Measurements from ENCODE around the gene EID1.

EID1 gene

GRCh38 chr15:48925714-48926223 lies 47.8 kb downstream of the EID1 start:
- ATAC-seq (replicated peaks; ENCODE audit: extremely low read depth, poor library complexity, severe bottlenecking) (no peak), DNase-seq (ENCODE audit: low spot score in 2 of 2) (no peak)

GRCh38 chr15:48928877-48929538 lies 51.1 kb downstream of the EID1 start:
- no peaks in the 10 kb centered on the region for H3K36me3 Mint-ChIP-seq (ENCODE audit: insufficient read depth)
- DNase-seq (ENCODE audit: low spot score in 2 of 2) (no peak), ATAC-seq (replicated peaks; ENCODE audit: extremely low read depth, poor library complexity, severe bottlenecking) (no peak)
- no peak overlapping the region for H3K27ac Mint-ChIP-seq (ENCODE audit: low read depth)
- H3K9me3 Mint-ChIP-seq = no peaks in the 10 kb centered on the region
- no peak overlapping the region for H3K4me3 Mint-ChIP-seq
- H3K4me1 Mint-ChIP-seq = no peaks in the 10 kb centered on the region
- H3K27me3 Mint-ChIP-seq = peaks cover 41% of the 10 kb centered on the region

More at GRCh38 chr15:48925714-48926223, 47.8 kb downstream of the EID1 start:
- Mint-ChIP-seq H3K4me3 (no peak overlapping the region), H3K27me3 (peaks cover 36% of the 10 kb centered on the region), H3K4me1 (no peaks in the 10 kb centered on the region), H3K27ac (ENCODE audit: low read depth) (no peak overlapping the region), H3K9me3 (no peaks in the 10 kb centered on the region), H3K36me3 (ENCODE audit: insufficient read depth) (no peaks in the 10 kb centered on the region)

GRCh38 chr15:48929661-48930060 lies 51.7 kb downstream of the EID1 start:
- Mint-ChIP-seq H3K27ac (ENCODE audit: low read depth) (no peak overlapping the region), H3K9me3 (no peaks in the 10 kb centered on the region), H3K4me1 (no peaks in the 10 kb centered on the region), H3K27me3 (peaks cover 41% of the 10 kb centered on the region), H3K4me3 (no peak overlapping the region), H3K36me3 (ENCODE audit: insufficient read depth) (no peaks in the 10 kb centered on the region)
- DNase-seq (ENCODE audit: low spot score in 2 of 2) = no peak
- ATAC-seq (replicated peaks; ENCODE audit: extremely low read depth, poor library complexity, severe bottlenecking) = no peak

All from central memory CD8-positive, alpha-beta T cell (primary cell).